NT2/D1 (cell line): Measurements from ENCODE around the gene ATP1A1.

ENCODE experiments used
- SUZ12 ChIP-seq: IDR thresholded peaks from 2 replicates; pipeline ENCODE4 v1.6.1; 2011; ENCODE audit not compliant: insufficient read length, insufficient read depth; ENCODE audit errors: extremely low read depth
- ZNF274 ChIP-seq: IDR thresholded peaks from 2 replicates; pipeline ENCODE4 v1.6.1; 2011; ENCODE audit warnings: mild to moderate bottlenecking, low read depth, low read length

- no peak for TF ChIP-seq SUZ12
- TF ChIP-seq ZNF274: no peak
Measured at GRCh38 chr1:116325104-116325503, 47.9 kb upstream of the ATP1A1 start.
